AG10803 (cell line): Measurements from ENCODE around the gene SAMD10.

ENCODE experiments used
- DNase-seq: peaks from one replicate; pipeline ENCODE4 v3.0.0; 2010; ENCODE audit warnings: low read depth
- H3K4me3 ChIP-seq: 2 replicates; pipeline ENCODE4 v1.5.1; 2011; ENCODE audit warnings: mild to moderate bottlenecking, low read length, control low read depth
- CTCF ChIP-seq: conservative IDR thresholded peaks from 2 replicates; pipeline ENCODE4 v1.5.1; 2011; ENCODE audit warnings: mild to moderate bottlenecking, low read length, control low read depth, inconsistent platforms

SAMD10 gene

GRCh38 chr20:63952210-63952535, 27.3 kb downstream of the SAMD10 start:
- no peak overlapping the region for H3K4me3 ChIP-seq
- TF ChIP-seq CTCF: no peak

GRCh38 chr20:63951398-63952209, 27.8 kb downstream of the SAMD10 start:
- DNase-seq: no peak
- no peak overlapping the region for H3K4me3 ChIP-seq
- TF ChIP-seq CTCF: no peak

More at GRCh38 chr20:63952210-63952535, 27.3 kb downstream of the SAMD10 start:
- DNase-seq: no peak

- H3K4me3 ChIP-seq: no peak overlapping the region
- TF ChIP-seq CTCF: no peak
- DNase-seq: no peak
These were observed 28.6 kb downstream of the SAMD10 start for GRCh38 chr20:63950701-63951397.

- DNase-seq: no peak
- no peak overlapping the region for H3K4me3 ChIP-seq
- TF ChIP-seq CTCF: no peak
These were observed 31.6 kb downstream of the SAMD10 start for GRCh38 chr20:63947638-63948456.

GRCh38 chr20:63946986-63947637, 32.3 kb downstream of the SAMD10 start:
- TF ChIP-seq CTCF: no peak
- H3K4me3 ChIP-seq: no peak overlapping the region
- DNase-seq: no peak

- TF ChIP-seq CTCF: no peak
- H3K4me3 ChIP-seq: no peak overlapping the region
- DNase-seq: no peak
These were observed 33.2 kb downstream of the SAMD10 start for GRCh38 chr20:63945921-63946920.
